Measurements from ENCODE around the gene TRAF2. TPM values are rescaled to one million over a fixed set of nuclear protein-coding genes. Genes with fewer than 3 reads are reported as not detected.
A peak's percentile ranks its signal among the peaks of the same experiment; 100 is the strongest.

Gene TRAF2
- total and polyA plus RNA-seq, 9 of the 15 experiments (the other 6 are each of a cell fraction or from before 2014, with no cell fraction given) = 0.24 to 45.2 (median 18.0) TPM

GRCh38 chr9:136944212-136944518 is 57.8 kb downstream of the TRAF2 start (continued):
- TF ChIP-seq ETV1 (tag; conservative IDR thresholded peaks at IDR 0.05; ENCODE audit: low read depth) (no peak), HEY1 (CRISPR knock-in tag; IDR thresholded peaks at IDR 0.05; ENCODE audit: borderline replicate concordance) (no peak), CBX2 (IDR thresholded peaks at IDR 0.05; ENCODE audit: insufficient read depth, low read length, poor library complexity, severe bottlenecking) (no peak), ZNF583 (CRISPR knock-in tag; IDR thresholded peaks at IDR 0.05) (no peak), BRF1 (IDR thresholded peaks at IDR 0.05; ENCODE audit: borderline replicate concordance, extremely low read depth, insufficient read length) (no peak), HCFC1 (IDR thresholded peaks at IDR 0.05; ENCODE audit: low read depth, low read length) (no peak), SIN3B (IDR thresholded peaks at IDR 0.05; ENCODE audit: low read depth) (no peak; the same call in 1 of the 2 replicates), SRSF7 (optimal IDR thresholded peaks at IDR 0.05; ENCODE audit: low read depth, low read length) (no peak), ARID2 (IDR thresholded peaks at IDR 0.05) (no peak), ZBTB9 (CRISPR knock-in tag; IDR thresholded peaks at IDR 0.05) (peak; percentile 33; the same call in 1 of the 2 replicates), ZNF830 (CRISPR knock-in tag; IDR thresholded peaks at IDR 0.05) (no peak), ZNF431 (CRISPR knock-in tag; IDR thresholded peaks at IDR 0.05) (no peak), ZNF224 (CRISPR knock-in tag; IDR thresholded peaks at IDR 0.05) (no peak), TGIF2 (CRISPR knock-in tag; IDR thresholded peaks at IDR 0.05) (no peak), ZNF592 (IDR thresholded peaks at IDR 0.05) (no peak), NRF1 (conservative IDR thresholded peaks at IDR 0.05 in 1 of 2, IDR thresholded peaks at IDR 0.05 in 1 of 2) (no peak), SNIP1 (IDR thresholded peaks at IDR 0.05; ENCODE audit: low read depth) (no peak), BACH1 (tag; IDR thresholded peaks at IDR 0.05) (no peak)
